GM18517 (cell line): ENCODE data around the gene ANO2.
"Not testable (repeated sequence)": the region's sequence is repeated elsewhere in the genome, so short reads cannot be mapped to it uniquely, and the experiment has no call there.

Experiments used
- ATAC-seq: cut with Tn5 transposase; IDR thresholded peaks from one replicate; pipeline ENCODE4 v1.9.1; 2021; ENCODE audit warnings: mild to moderate bottlenecking, moderate library complexity; ENCODE audit not compliant: unreplicated experiment

ANO2 gene

DNA sequence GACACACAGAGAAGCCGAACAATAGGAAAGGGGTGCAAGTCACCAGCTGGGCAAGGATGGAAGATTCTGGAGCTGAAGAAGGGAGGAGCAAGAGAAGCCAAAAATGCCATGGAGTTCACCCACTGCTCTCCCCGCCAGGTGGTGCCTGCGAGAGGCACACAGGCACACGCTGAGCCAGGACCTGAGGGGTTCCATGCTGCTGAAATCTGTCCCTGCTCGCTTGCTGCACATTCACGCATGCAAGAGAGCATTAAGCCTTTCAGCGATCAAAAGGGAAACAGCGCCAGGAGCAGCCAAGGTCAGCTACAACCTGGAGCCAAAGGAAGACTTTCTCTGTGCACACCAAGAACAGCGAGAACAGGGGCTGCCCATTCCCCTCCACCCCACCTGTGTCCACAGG lies 104.1 kb downstream of the ANO2 start:
- no peak for ATAC-seq

DNA sequence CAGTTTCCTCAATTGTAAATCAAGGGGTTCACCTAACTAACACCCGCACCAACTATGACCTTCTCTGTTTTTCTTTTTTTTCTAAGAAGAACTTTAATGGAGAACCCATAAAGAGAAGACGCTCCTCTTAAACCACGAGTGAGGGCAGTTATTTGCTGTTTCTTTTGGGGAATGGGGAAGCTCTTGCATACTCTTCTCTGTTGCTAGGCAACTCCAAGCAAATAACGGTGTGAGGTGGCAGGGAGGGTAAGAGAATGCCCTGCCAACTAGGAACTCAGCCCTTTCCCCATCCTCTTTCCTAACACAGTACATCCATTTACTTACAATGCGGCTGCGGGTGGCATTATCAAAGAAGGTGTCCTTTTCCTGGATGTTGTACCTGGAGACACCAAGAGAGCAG lies 114.9 kb downstream of the ANO2 start:
- ATAC-seq = no peak

GRCh38 chr12:5827591-5827990 lies 117.5 kb downstream of the ANO2 start:
- no peak for ATAC-seq

- ATAC-seq = not testable (repeated sequence)
Measured at GRCh38 chr12:5825761-5826160, 119.3 kb downstream of the ANO2 start.

DNA sequence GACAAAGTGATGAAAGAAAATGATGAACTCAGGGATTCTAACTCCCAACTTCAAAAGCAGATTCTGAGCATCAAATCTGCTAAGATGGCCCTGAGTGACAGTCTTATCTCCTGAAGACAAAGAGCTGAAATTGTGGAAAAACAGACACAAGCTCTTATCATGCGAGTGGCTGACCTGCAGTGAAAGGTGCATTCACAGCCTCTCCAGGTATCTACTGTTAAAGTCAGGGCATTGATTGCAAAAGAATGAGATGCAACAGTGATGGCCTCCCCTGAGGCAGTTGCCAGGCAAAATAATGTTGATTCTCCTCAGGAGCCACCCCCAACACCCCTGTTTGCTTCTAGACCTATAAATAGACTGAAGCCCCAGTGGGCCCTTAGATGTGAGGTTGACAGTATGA lies 126.2 kb downstream of the ANO2 start:
- ATAC-seq = not testable (repeated sequence)

- no peak for ATAC-seq
Measured at GRCh38 chr12:5817246-5817645, 127.8 kb downstream of the ANO2 start.

DNA sequence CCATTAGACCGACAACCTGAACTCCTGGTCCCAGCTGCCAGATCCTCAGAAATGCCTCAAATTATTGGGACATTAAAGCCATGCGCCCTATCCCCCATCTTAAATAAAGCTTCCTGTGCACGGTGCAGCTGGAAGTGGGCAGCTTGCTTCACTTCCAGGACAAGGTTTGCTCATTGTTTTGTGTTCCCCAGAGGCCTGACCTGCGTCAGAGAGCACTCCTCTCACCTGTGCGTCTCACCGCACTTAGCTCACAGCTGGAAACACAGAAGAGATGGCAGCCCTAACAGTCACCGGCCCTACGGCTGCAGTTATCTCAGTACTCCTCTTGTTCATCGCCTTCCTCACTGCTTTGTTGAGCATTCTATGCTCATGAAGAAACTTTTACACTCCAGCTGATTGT lies 135.5 kb downstream of the ANO2 start:
- no peak for ATAC-seq

- ATAC-seq = no peak
Measured at GRCh38 chr12:5808981-5809380, 136.1 kb downstream of the ANO2 start.

GRCh38 chr12:5807514-5808219 lies 137.4 kb downstream of the ANO2 start:
- no peak for ATAC-seq

DNA sequence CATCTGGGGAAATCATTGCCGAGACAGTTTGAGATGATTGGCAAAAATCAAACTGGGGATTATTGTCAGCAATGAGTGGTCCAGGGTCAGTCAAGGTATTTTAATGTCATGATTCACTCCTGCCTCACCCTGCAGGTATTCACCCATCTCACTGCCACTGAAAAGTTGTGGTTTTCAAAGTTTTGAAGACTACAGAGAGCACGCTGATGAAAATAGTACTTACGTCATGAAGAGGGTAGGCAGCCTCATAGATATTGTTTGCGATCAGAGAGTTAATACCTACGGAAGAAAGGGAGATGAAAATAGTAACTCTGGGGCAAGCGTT lies 138.0 kb downstream of the ANO2 start:
- no peak for ATAC-seq

GRCh38 chr12:5806371-5807089 lies 138.5 kb downstream of the ANO2 start:
- ATAC-seq = no peak

GRCh38 chr12:5803532-5803931 lies 141.5 kb downstream of the ANO2 start:
- ATAC-seq = no peak

GRCh38 chr12:5798242-5799015 lies 146.6 kb downstream of the ANO2 start:
- ATAC-seq = no peak

DNA sequence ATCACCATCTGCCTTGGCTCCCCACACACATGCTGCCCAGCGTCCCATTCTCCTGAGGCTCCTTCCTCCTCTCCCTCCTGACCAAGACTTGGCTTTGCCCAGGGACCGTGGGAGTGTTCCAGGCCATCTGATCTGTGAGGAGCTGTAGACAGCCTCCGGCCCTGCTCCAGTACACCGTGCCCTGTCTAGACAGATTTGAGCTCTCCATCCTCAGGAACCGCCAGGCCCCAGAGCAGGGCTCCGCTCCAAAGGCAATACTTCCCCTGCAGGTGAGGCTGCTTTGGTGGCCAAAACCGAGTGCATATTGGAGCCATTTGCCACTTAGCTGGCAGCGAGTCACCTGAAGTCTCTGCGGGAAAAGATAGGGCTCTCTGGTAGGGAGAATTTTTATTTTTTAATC lies 147.4 kb downstream of the ANO2 start:
- no peak for ATAC-seq

GRCh38 chr12:5796959-5797225 lies 148.2 kb downstream of the ANO2 start:
- no peak for ATAC-seq

DNA sequence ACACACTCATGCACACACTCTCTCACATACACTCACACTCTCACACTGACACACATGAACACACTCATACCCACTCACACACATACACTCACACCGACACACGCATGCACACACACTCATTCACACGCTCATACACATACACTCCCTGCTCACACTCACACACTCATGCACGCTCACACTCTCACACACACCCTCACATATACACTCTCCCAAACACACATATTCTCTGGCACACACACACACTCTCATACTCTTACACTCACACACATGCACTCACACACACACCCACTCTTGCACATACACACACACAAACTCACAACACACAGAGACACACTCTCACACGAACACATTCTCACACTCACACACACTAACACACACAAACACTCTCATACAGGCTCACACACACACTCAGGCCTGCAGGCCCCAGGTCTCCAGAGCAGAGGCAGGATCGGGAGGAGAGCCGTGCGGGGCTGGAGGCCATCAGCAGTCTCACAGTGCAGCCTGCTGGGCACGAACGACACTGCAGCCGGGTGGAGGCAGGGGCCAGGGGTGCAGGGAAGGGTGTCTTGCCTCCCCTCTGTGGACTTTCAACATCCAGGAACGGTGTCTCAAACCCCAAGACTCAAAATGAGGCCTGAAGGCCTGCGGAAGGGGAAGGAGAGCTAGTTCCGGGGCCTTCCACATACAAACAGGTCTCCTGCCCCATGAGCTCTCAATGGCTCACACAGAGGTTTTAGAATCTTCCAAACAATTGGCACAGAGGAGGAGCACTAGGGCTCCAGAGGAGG lies 148.7 kb downstream of the ANO2 start:
- no peak for ATAC-seq

DNA sequence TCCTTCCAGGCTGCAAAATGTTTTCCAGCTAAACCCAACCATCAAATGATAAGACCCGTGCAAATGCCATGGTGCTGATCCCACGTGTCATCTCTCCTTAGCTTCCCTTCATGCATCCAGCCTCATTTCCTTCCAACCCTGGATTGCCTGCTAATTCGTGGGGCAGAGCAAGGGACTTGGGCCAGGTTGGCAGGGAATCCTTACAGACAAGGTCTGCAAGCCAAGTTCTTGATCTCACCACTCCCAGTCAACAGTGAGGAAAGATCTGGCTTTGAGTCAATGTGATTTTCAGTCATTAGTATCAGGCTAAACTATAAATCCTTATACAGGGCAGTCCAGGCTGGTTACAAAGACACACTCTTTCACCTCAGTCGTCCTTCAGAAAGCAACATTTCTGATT lies 150.9 kb downstream of the ANO2 start:
- no peak for ATAC-seq

- no peak for ATAC-seq
Measured at GRCh38 chr12:5792343-5792742, 152.7 kb downstream of the ANO2 start.

DNA sequence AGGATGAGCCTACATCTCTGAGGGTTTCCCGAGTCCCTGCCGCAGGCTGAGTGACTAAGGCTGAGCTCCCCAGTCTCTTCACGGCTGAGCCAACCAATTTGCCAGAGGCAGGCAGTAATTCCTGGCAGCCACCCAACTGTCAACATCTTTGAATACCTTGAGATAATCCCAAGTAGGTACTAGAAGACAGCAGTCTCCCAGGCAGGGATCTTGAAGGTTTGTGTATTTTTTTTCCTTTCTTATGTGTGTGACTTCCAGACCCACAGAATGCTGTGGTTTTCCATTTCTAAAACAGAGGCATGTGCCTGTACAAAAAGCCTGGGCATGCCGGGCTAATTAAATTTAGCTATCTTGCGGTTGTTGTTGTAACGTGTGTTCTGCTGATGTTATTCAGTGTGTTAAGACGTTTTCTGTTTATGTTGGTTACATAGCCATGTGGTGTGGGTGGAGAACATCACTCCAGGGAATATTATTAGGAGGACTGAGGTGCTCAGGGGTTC lies 155.5 kb downstream of the ANO2 start:
- no peak for ATAC-seq

DNA sequence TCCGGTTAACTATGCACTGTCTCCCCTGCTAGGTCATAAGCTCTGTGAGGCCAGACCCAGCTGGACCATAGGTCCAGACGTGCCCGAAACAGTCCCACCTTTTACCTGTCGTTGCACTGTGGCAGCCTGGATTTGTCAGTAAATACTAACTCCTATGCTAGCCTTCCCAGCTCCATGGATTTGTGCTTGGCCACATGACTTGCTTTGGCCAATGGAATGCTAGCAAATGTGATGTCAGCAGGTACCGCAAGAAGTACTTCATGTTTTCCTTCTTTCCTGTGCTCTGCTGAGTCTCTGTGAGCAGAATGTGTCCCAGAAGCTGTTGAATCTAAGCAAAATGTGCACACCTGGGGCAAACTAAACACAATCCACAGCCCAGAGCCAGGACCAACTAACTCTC lies 157.2 kb downstream of the ANO2 start:
- ATAC-seq = no peak

DNA sequence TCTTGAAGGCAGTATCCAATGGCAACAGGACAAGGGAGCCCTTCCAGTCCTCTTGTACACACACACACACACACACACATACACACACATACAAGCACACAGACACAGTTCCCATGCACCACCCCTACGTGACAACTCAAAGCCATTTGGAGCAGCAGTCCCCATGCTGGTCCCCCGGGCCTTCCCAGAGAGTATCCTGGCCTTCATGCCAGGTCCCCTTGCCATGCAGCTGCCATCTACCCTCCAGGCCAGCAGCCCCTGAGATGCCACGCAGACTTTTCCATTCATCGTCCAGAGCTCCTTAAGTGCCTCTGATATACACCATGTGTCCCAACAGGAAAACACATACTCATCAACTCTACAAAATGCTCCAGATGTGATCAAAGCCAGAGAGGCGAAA lies 159.5 kb downstream of the ANO2 start:
- ATAC-seq = no peak
